Measurements from ENCODE around the gene KCNJ10.

DNA sequence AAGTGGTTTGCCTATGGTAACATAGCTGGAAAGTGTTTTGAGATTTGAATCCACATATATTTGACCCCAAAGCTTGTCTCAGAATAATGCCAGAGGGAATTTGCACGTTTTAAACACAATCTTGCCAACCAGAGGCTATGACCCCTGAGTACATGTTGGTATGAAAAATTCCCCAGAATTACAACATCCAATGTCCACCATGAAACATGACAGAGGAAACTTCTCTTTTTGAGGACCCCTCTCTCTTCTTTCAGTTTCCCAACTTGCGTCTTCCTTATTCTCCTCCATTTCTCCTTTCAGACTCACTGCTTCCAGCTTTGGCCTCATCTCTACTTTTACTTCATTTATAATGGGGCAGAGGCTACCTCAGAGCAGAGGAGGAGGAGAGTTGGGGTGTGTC, 5.9 kb upstream of the KCNJ10 start:
- TF ChIP-seq SETDB1 (IDR thresholded peaks at IDR 0.05; ENCODE audit: insufficient read length, low read length) (no peak), ZNF830 (tag by site-specific recombination; IDR thresholded peaks at IDR 0.05; ENCODE audit: low read depth) (no peak), ZNF558 (tag by site-specific recombination; IDR thresholded peaks at IDR 0.05) (no peak), CTCF (tag by site-specific recombination; IDR thresholded peaks at IDR 0.05) (no peak), TCF7L2 (IDR thresholded peaks at IDR 0.05; ENCODE audit: borderline replicate concordance, low read depth, low read length) (no peak), PATZ1 (tag by site-specific recombination; IDR thresholded peaks at IDR 0.05) (no peak), ZNF221 (tag by site-specific recombination; IDR thresholded peaks at IDR 0.05; ENCODE audit: borderline replicate concordance) (no peak), ZNF48 (tag by site-specific recombination; IDR thresholded peaks at IDR 0.05) (no peak), ZBTB8A (tag by site-specific recombination; IDR thresholded peaks at IDR 0.05) (no peak), ZBTB20 (tag by site-specific recombination; IDR thresholded peaks at IDR 0.05) (no peak), ZNF658 (tag by site-specific recombination; IDR thresholded peaks at IDR 0.05) (no peak), BCL11A (tag by site-specific recombination; IDR thresholded peaks at IDR 0.05; ENCODE audit: low read depth) (no peak), ZNF24 (tag by site-specific recombination; IDR thresholded peaks at IDR 0.05) (no peak)
